GM19025 (cell line): ENCODE measurements around the gene CFAP126.
"Not testable (repeated sequence)": the region's sequence is repeated elsewhere in the genome, so short reads cannot be mapped to it uniquely, and the experiment has no call there.

Source experiments
- ATAC-seq: cut with Tn5 transposase; IDR thresholded peaks from one replicate; pipeline ENCODE4 v1.9.1; 2021; ENCODE audit warnings: mild to moderate bottlenecking, low read depth, moderate library complexity; ENCODE audit not compliant: unreplicated experiment

The CFAP126 gene

GRCh38 chr1:161382214-161383019 lies 14.7 kb upstream of the CFAP126 start:
- no peak for ATAC-seq

GRCh38 chr1:161381707-161382106 lies 14.0 kb upstream of the CFAP126 start:
- no peak for ATAC-seq

- no peak for ATAC-seq
Measured at GRCh38 chr1:161379071-161379470, 11.4 kb upstream of the CFAP126 start.

GRCh38 chr1:161378014-161378413 lies 10.3 kb upstream of the CFAP126 start:
- no peak for ATAC-seq

- ATAC-seq, result no peak
Measured at GRCh38 chr1:161374373-161374772, 6.7 kb upstream of the CFAP126 start.

GRCh38 chr1:161373442-161373841 lies 5.8 kb upstream of the CFAP126 start:
- no peak for ATAC-seq

- ATAC-seq, result no peak
Measured at GRCh38 chr1:161365207-161365606, 2.5 kb downstream of the CFAP126 start.

- ATAC-seq, result no peak
Measured at GRCh38 chr1:161364332-161364731, 3.3 kb downstream of the CFAP126 start.

- ATAC-seq, result no peak
Measured at GRCh38 chr1:161359291-161359690, 8.4 kb downstream of the CFAP126 start.

GRCh38 chr1:161357073-161357472 lies 10.6 kb downstream of the CFAP126 start:
- no peak for ATAC-seq

- ATAC-seq, result no peak
Measured at GRCh38 chr1:161351482-161351881, 16.2 kb downstream of the CFAP126 start.

- ATAC-seq, result no peak
Measured at GRCh38 chr1:161350671-161351070, 17.0 kb downstream of the CFAP126 start.

GRCh38 chr1:161342821-161343220 lies 24.9 kb downstream of the CFAP126 start:
- ATAC-seq, result no peak

- no peak for ATAC-seq
Measured at GRCh38 chr1:161342177-161342576, 25.5 kb downstream of the CFAP126 start.

- no peak for ATAC-seq
Measured at GRCh38 chr1:161335796-161336195, 31.9 kb downstream of the CFAP126 start.

- ATAC-seq, result no peak
Measured at GRCh38 chr1:161333166-161333565, 34.5 kb downstream of the CFAP126 start.

GRCh38 chr1:161330346-161330745 lies 37.3 kb downstream of the CFAP126 start:
- ATAC-seq, result no peak

- ATAC-seq, result no peak
Measured at GRCh38 chr1:161324020-161324419, 43.7 kb downstream of the CFAP126 start.

- not testable (repeated sequence) for ATAC-seq
Measured at GRCh38 chr1:161315841-161316674, 51.6 kb downstream of the CFAP126 start.
